GM21381 (cell line): ENCODE results near the gene MRPS18A.
A peak's percentile ranks its signal among the peaks of the same experiment; 100 is the strongest.
"Not testable (repeated sequence)": the region's sequence is repeated elsewhere in the genome, so short reads cannot be mapped to it uniquely, and the experiment has no call there.

Experiments
- ATAC-seq: cut with Tn5 transposase; IDR thresholded peaks from one replicate; pipeline ENCODE4 v1.9.1; 2021; ENCODE audit warnings: mild to moderate bottlenecking, moderate library complexity; ENCODE audit not compliant: unreplicated experiment

The MRPS18A gene

DNA sequence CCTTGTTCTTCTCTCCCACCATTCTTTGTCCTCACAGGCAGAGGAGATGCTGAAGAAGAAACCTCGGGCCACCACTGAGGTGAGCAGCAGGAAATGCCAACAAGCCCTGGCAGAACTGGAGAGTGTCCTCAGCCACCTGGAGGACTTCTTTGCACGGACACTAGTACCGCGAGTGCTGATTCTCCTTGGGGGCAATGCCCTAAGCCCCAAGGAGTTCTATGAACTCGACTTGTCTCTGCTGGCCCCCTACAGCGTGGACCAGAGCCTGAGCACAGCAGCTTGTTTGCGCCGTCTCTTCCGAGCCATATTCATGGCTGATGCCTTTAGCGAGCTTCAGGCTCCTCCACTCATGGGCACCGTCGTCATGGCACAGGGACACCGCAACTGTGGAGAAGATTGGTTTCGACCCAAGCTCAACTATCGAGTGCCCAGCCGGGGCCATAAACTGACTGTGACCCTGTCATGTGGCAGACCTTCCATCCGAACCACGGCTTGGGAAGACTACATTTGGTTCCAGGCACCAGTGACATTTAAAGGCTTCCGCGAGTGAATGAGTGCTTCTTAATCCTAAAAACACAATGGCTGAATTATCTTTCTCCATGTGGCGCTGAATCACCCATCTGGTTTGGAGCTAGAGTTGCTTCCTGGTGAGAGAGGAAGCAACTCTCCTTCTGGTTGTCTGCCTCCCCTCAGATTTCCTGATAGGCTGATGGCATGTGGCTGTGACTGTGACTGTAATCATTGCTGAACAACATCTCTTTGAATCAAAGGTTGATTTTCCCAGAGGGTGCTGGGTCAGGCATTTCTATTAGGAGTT, 47.4 kb downstream of the MRPS18A start:
- no peak for ATAC-seq

DNA sequence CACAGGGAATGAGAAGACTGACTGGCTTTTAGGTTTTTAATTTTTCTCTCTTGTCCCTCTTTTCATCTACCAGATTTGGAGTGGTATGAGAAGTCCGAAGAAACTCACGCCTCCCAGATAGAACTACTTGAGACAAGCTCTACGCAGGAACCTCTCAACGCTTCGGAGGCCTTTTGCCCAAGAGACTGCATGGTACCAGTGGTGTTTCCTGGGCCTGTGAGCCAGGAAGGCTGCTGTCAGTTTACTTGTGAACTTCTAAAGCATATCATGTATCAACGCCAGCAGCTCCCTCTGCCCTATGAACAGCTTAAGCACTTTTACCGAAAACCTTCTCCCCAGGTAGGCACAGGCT, 51.3 kb downstream of the MRPS18A start:
- ATAC-seq = peak; percentile 19

DNA sequence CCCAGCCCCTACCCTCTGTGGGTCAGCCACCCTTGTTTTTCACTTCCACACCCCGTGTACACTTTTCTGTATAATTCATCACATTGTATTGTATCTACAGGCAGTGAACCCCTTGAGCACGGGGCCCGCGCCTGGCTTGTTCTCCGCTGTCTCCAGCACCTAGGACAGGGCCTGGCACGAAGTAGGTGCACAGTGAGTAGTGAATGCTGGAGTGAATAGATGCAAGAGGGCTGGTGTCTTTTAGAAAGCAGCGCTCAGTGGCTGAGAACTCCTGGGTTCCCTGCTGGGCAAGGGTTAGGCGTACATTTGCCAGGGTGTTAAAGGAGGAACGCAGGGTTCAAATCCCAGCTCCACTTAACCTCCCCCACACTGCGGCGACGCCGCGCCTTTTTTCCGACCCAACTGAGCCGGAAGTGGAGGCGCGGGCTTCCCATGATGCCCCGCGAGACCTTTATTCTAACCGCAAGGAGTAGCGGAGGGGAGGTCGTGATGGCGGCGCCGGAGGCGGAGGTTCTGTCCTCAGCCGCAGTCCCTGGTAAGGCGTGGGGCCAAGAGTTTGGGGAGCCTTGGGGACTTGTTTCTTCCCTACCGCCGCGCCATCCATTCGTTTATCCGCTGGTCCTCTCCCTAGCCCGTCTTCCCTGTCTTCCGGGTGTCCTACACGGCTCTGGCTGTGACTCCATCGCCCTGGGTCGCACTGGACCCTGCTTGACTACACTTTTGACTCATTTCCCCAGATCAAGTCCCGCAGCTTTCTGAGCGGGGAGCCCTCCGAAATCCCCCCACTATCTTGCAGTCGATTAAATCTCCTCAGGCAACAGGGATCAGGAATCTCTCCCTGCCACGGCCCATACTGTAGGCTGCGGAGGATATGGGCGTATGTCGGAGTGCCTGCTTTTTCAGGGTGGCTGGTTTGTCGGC, 51.9 kb downstream of the MRPS18A start, which contains the start of gene MAD2L1BP:
Gene MAD2L1BP (plus strand): TSS at position 454 of the 921 bp plus-strand sequence. CDS start 36 bp downstream, at position 490.
- ATAC-seq = peak; percentile 70

DNA sequence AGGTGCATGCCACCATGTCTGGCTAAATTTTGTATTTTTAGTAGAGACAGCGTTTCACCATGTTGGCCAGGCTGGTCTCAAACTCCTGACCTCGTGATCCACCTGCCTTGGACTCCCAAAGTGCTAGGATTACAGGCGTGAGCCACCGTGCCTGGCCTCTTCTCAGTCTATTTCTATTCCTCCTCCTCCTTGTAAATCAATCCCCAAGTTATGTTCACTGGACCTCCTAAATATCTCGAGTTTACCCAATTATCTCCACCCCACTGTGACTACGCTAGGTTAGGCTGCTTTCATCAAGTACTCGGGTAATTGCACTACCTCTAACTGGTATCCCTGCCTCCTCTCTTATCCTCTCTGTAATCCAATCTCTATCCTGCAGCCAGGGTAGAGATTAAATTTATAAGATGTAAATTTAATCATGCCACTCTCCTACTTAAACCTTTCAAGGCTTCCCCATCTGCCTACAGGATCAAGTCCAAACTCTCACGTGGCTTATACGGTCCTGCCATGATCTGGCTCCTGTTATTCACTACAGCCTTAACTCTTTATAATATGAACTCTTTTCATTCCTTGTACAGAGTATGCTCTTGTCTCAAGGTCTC, 52.8 kb downstream of the MRPS18A start:
- no peak for ATAC-seq

DNA sequence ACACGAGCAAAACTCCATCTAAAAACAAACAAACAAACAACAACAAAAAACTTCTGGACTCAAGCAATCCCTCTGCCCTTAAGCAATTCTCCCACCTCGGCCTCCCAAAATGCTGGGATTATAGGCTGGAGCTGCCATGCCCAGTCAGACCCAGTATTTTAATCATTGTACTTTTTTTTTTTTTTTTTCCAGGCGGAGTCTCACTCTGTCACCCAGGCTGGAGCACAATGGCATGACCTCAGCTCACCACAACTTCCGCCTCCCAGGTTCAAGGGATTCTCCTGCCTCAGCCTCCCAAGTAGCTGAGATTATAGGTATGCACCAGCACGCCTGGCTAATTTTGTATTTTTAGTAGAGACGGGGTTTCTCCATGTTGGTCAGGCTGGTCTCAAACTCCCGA, 54.6 kb downstream of the MRPS18A start:
- ATAC-seq = not testable (repeated sequence)

DNA sequence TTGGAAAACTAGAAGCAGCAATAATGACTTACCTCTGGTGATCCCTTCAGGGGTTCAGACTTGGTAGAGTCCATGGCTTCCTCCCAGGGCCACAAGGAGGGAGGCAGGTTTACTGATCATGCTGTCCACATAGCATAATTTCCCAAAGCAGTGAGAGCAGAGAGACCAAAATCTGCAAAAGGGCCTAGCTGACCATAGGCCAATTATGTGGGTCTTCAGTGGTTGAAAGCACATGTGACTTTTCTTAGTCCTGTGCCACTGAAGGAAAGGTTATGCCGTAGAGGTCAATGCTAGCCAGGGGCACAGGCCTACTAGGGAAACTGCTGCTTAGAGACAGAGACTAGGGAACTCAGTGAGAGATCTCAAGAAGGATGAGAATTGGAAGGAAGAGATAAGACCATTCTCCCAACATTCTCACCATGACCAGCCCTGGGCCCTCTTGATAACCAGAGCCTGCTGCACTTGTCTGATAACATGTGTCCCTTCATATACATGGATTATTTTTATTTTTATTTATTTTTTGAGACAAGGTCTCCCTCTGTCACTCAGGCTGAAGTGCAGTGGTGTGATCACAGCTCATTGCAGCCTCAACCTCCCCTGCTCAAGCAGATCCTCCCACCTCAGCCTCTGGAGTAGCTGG, 56.5 kb downstream of the MRPS18A start:
- no peak for ATAC-seq

DNA sequence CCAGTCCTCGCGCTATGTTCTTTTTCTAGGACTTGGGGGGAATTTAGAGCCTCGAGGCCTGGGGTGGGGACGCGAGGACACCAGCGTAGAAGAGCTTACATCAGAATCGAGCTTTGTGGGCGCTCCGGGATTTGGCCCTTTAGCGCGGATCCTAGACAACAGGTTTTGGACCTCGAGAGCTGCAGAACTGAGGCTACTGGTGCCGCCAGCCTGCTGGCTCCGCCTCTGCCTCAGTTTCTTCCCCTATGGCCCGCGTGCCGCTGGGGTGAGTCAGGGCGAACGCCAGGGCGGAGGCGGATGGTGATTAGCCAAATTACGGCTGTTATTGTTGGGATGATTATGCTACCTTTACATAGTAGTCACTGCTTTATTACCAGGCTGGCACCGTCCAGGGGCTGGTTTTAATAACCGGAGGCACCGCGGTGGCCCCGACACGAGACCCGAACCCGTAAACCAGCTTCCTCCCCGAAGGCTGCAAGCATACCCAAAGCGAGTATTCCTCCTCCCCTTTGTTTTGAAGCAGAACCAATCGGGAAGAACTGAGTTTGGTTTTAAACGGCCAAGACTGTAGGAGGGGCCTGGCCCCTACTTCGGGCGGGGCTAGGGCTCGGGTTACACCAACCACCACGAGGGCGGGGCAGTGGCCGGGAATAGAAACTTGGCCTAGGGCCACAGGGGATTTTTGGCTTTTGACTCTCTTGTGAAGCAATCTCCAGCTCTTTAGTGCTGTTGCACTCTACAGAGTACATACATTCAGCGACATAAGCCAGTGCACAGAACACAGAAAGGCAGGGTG, 57.9 kb downstream of the MRPS18A start:
- peak; percentile 65 for ATAC-seq

DNA sequence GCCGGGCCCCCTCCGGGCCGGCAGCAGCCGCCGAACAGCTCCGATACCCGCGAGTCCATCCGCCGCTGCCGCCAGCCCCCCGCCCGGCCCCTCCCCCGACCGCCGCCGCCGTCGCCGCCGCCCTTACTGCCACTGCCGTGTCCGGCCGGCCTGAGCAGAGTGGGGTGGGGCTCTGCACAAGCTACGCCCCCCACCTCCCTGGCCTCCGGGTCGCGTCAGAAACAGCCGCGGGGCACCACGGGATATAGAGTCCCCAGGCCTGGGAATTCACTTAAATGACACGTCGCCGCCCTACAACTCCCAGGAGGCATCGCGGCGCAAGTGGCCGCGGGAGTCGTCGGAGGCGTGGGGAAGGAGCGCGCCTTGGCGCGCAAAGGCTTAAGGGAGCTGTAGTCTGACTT, 58.5 kb downstream of the MRPS18A start, which contains the start of gene GTPBP2:
Gene GTPBP2 (minus strand): TSS at position 161 of the 401 bp plus-strand sequence. CDS start 102 bp downstream, at position 59.
- ATAC-seq = peak; percentile 78

DNA sequence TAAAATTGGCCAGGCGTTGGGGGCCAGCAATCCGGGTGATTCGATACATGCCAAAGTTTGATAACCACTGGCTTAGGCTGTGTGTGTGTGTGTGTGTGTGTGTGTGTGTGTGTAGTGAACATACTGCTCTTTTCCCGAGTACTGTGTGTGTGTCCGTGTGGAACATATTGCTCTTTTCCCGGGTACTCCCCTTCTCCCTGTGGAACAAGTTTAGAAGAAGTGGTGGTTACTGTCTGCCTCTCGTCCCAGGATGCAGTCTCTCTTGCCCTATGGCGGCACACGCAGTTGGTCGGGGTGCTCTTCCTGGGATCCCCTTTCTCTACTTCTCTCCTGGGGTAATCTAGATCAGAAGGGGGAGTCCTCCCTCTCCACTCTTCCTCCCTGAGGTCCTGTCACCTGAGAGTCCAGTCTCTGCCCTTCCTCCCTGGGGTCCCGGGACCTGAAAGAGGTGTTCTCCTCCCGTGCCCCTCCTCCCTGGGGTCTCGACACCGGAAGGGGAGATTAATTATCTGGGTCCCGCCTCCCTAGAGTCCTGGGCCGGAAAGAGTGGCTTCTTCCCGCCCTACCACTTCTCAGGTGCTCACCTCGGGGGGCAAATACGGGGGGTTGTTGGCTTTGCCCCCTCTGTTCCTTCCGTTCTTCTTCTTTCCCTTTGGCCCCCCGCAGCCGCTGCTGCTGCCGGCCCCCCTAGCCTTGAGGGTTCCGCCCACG, 59.0 kb downstream of the MRPS18A start:
- ATAC-seq = no peak

DNA sequence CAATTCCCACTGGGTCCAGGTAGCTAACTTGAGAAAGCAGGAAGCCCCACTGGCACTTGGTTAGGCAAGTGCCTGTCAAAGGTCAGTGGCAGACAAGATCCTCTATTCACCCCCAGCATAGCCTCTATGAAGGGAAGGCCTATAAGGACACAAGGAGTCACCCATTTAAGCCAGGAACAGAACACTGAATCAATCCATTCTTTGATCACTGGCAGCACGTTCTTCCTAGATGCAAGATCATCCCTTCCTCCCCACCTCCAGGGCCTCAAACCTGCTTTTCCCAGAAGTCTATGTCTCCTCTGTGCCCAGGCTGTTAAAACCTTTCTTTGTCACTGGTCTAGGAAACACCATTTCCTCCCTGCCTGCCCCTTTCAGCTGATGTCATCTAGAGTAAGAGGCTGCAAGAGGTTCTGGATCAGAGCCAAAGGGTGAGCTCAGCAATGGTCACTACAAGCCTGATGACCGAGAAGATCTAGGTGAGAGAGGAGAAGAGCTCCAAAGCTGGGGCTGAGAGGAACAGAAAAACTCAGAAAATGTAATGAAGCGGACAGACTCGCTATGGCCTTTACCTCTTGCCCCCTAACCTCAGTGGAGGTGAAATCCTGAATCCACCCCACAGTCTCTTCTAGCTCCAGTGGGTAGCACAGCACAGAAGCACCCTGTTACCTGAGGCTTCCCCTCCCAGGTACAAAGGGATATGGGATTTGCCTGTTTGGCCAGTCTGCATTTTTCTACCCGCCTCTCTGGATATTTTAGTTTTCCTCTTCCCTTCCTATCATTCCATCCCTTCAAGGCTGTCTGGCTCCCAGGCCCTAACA, 60.4 kb downstream of the MRPS18A start:
- ATAC-seq = no peak

DNA sequence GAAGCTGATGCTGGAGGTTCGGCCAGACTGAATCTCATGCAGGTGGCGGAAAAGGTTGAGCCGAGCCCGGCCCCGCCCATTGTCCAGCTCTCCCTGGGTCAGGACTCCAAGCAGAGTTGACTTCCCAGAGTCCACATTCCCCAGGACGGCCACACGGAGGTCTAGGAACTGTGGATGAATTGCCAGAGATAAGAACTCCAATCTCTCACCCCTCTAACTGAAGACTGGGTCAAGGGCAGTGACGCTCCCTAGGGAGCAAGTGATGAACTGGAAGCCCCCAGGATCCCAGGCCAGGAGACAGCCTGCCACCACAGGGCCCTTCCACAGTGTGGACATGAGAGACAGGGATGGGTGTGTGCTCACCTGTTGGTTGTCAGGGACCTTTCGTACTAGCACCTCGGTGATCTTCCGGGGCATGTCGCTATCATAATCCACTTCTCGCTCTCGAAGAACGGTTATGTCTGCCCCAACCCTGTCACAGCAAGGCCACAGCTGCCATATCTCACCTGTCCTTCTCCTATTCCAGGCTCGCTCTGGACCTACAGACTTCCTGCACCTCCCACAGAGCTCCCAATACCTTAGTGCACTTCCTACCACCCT, 62.1 kb downstream of the MRPS18A start:
- ATAC-seq = no peak

DNA sequence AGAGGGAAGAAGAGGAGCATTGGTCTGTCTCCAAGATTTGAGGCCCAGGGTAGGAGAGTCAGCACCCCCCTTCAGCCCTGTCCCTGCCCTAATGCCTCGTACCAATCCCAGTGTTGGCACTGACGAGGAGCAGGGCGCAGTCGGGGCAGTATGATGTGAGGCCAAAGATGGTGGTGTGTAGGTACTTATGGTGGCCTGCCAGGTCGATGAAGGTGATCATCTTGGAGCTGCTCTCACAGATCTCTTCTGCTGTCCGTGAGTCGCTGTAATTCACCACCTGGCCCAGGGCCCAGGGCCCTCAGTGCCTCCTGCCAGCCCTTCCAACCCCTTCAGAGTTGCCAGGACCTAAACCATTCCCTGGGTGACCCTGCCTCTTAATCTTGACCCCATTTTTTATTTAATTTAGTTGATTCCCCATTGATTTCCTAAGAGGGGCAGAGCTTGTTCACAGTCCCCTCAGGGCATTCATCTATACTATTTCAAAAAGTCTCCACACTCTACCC, 62.8 kb downstream of the MRPS18A start:
- no peak for ATAC-seq

DNA sequence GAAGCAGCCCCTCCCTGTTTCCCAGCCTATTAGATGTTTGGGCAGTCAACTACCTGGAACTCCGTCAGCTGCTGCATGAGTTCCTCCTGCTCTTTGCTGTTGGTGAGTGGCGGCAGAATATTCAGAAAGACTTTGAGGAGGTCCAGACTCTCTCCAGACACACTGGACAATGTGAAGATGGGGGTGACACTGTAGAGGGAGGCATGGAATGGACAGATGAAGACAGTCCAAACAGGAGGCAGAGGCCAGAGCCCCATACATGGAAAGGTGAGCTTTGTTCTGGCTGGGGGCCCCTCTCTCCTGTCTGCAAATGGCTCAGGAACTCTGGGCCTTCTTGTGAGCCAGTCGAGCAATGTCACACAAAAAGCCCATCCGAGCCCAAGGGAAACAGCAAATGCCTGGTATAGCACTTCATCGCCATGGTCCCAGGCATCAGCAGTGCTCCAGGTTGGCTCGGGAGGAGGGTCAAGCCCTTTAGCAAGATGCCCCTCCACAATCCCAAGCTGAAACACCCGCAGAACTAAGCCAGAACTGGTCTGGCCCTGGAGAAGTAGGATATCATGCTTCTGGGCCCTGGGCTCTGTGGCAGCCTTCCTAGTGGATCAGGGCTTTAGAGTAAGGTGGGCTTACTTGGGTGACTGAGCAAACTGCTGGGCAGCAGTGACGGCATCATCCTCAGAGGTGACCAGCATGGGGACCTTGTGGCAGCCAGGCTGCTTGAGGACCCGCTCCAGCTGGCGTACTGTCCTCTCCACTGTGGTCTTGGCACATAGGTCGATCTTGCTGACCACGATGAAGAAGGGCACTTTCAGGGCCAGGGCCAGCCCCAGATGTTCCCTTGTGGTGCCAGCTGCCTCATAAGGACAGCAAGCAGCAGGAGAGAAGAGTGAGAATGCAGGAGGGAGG, 63.5 kb downstream of the MRPS18A start:
- no peak for ATAC-seq

DNA sequence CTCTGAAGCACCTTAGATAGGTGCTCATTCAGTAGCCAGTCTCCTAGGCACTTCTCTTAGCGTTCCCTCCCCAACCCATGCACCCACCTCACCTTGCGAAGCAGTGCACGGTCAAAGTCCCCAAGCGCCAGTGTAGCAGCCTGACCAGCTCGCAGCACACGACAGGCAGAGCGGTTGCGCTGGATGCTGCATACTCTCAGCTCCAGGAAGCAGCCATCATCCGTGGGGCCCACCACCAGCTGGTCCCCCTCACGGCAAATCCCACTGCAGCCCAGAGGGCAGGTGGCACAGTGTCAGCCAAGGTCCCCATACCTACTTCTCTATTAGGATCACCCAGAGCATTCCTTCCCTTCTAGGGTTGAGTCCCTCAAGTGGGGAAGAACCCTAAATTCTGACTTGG, 65.0 kb downstream of the MRPS18A start:
- no peak for ATAC-seq

DNA sequence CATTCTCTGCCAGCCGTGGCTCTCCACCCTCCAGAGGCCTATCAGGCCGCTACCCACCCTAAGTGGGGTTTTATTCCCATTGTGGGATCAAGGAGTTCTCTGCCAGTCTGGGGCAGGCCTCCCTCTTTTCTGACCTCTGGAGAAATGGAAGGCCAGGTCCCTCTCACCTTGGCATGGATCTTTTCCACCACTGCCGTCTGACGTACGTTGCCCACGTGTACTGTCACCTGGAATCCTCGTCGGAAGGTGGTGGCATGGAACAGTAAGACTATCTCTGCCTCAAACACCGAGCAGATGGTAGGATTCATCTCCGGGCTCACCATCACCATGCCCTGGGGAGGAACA, 65.8 kb downstream of the MRPS18A start:
- ATAC-seq = no peak
